Measurements from ENCODE around the gene GNG12. TPM values are rescaled to one million over a fixed set of nuclear protein-coding genes. Genes with fewer than 3 reads are reported as not detected.
A peak's percentile ranks its signal among the peaks of the same experiment; 100 is the strongest.

GNG12 gene
- total and polyA plus RNA-seq, 5 donors = 12.2 to 44.9 (median 30.7) TPM

DNA sequence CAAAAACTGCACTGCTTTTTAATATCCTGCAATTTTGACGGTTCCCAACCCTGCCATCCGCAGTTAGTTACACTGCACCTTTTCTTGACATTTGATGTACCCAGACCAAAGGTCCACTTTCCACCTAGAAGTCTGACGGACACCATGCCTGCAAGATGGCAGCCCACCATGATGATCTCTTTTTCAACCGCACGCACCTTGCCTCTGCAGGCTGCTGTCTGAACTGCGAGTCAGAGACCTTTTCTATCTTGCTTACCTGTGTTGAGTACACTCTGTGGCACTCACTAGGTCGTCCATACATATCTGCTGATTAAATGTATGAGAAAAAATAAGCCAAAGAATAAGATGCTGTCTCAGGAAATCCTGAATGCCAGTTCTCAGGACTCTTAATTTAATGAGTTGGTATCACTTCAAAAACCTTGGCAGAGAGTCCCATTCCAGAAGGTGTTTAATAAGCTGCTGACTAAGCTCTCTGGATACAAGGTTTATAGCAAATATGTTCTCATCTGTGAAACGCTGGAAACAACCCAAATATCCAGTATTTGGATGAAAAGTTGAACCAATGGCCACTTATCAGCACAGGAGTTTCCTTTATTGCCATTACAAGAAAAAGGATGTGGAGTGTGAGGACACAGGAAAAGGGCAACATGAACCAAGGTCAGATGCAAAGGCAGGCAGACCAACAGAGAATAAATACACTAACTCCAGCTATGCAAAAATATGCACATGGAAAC lies 37.9 kb downstream of the GNG12 start:
- Histone ChIP-seq H3K4me1 (ENCODE audit: control insufficient read depth, insufficient read depth, low read length) (peaks cover 2% of the 10 kb centered on the region), H3K27ac (ENCODE audit: low read length) (no peak overlapping the region), H3K9me3 (ENCODE audit: control insufficient read depth, low read length) (no peaks in the 10 kb centered on the region), H3K4me3 (ENCODE audit: low read length) (no peak overlapping the region), H3K27me3 (ENCODE audit: control insufficient read depth, insufficient read depth) (no peaks in the 10 kb centered on the region)
- 82% methylated on average over 8 of the region's 8 CpGs for WGBS
- no peak for DNase-seq
- ATAC-seq = no peak
- intact Hi-C loops (cut with DNase I) = no loop called here

DNA sequence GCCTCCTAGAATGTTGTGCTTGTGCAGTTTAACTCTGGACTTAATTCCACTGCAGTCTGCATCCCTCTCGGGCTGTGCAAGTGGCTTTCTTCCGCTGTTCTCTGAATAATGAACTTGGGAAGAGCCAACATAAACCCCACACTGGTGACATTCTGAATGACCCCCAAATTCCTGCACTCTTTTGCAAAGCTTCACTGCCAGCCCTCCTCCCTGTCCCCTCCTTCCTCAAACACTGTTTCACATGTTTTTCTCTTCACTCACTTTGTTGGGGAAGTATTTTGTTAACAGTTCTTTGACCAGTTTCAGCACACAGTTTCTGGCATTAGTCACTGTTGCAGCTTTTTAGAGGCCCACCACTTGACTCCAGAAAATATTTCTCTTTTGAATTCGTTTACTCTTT lies 39.7 kb downstream of the GNG12 start:
- Histone ChIP-seq H3K27me3 (ENCODE audit: control insufficient read depth, insufficient read depth) (no peaks in the 10 kb centered on the region), H3K4me1 (ENCODE audit: control insufficient read depth, insufficient read depth, low read length) (peaks cover 2% of the 10 kb centered on the region), H3K27ac (ENCODE audit: low read length) (no peak overlapping the region), H3K9me3 (ENCODE audit: control insufficient read depth, low read length) (no peaks in the 10 kb centered on the region), H3K4me3 (ENCODE audit: low read length) (no peak overlapping the region)
- DNase-seq = no peak
- ATAC-seq = peak; percentile 52 to 72
- intact Hi-C loops (cut with DNase I) = no loop called here
- WGBS = 44% methylated on average over 3 of the region's 3 CpGs

DNA sequence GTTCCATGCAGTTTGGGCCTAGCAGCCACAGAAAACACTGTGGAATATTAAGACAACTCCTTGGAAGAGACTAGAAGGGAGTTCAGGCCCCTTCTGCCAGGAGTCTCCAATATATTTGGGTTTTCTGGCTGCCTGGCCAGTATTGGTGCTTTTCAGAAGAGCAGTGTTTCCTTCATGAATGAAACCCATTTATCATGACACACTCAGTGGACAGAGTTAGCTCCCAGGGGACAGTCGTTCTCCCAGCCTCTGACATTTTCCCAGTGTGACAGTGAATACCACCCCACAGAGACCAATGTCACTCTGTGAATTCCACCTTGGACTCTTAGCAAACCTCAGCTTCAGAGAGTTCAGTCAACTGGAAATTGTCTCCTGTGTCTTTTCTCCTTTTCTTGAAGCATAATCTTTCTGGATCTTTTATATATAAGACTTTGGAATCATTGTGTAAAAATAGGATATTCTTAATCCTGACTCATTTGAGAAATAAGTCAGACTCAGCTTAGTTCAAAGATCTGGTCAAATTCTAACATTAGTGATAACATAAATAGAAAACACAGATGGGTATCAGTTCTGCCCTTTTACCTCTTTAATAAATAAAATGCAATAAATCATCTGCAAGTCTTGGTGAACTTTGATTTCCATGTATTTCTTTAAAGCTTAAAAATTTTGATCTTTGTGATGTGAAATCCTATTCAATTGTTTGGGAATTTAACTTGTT lies 40.4 kb downstream of the GNG12 start:
- intact Hi-C loops (cut with DNase I) = no loop called here
- ATAC-seq (peak in 1 of 2 donors; percentile 13), DNase-seq (no peak)
- 65% methylated on average over 1 of the region's 1 CpG for WGBS
- Histone ChIP-seq H3K9me3 (ENCODE audit: control insufficient read depth, low read length) (no peaks in the 10 kb centered on the region), H3K4me1 (ENCODE audit: control insufficient read depth, insufficient read depth, low read length) (peaks cover 2% of the 10 kb centered on the region), H3K27ac (ENCODE audit: low read length) (no peak overlapping the region), H3K4me3 (ENCODE audit: low read length) (no peak overlapping the region), H3K27me3 (ENCODE audit: control insufficient read depth, insufficient read depth) (no peaks in the 10 kb centered on the region)

DNA sequence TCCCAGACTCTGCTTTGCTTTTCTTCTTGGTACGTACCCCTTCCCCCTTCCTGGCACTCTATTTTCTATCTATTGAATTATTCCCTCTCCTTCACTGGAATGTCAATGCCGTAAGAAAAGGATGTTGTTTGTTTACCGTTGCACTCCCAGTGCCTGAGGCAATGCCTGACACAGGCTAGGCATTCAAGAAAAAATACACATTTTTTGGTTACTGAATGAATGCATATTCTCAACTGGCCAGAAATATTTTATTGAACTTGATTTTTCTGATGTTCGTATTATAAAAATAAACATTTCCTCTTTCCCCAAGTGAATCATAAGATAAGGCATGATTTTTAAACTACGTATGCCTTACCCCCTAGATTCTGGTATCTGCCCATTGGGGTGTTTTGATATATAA lies 41.2 kb downstream of the GNG12 start:
- H3K4me3 ChIP-seq (ENCODE audit: low read length) = no peak overlapping the region
- WGBS = 63% methylated on average over 5 of the region's 5 CpGs
- DNase-seq (no peak), ATAC-seq (no peak)
- peak overlapping the region; percentile 39 for H3K27ac ChIP-seq (ENCODE audit: low read length)
- H3K4me1 ChIP-seq (ENCODE audit: control insufficient read depth, insufficient read depth, low read length) = peaks cover 3% of the 10 kb centered on the region
- no peaks in the 10 kb centered on the region for H3K27me3 ChIP-seq (ENCODE audit: control insufficient read depth, insufficient read depth)
- intact Hi-C loops (cut with DNase I) = no loop called here
- H3K9me3 ChIP-seq (ENCODE audit: control insufficient read depth, low read length) = no peaks in the 10 kb centered on the region

DNA sequence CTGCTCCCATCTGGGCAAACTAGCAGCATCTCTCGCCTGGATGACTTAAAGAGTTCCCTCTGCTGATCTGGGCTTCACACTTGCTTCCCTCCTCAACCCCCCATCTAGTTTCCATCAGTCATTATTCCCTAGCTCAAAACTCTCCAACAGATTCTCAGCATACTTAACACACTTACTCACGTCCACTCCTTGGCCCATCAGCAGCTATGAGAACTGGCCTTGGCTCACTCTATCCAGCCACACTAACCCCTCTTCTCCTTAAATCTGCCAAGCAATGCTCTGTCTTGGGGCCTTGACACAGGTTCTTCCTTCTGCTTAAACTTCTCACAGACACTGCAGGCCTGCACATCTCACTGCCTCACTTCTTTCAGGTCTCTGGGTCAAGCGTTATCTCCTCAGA lies 41.6 kb downstream of the GNG12 start:
- 60% methylated on average over 3 of the region's 3 CpGs for WGBS
- ATAC-seq = peak; percentile 67 to 69
- intact Hi-C loops (cut with DNase I) = no loop called here
- Histone ChIP-seq H3K27me3 (ENCODE audit: control insufficient read depth, insufficient read depth) (no peaks in the 10 kb centered on the region), H3K4me1 (ENCODE audit: control insufficient read depth, insufficient read depth, low read length) (peaks cover 5% of the 10 kb centered on the region), H3K9me3 (ENCODE audit: control insufficient read depth, low read length) (no peaks in the 10 kb centered on the region), H3K4me3 (ENCODE audit: low read length) (no peak overlapping the region), H3K27ac (ENCODE audit: low read length) (peak overlapping the region; percentile 39)
- no peak for DNase-seq

DNA sequence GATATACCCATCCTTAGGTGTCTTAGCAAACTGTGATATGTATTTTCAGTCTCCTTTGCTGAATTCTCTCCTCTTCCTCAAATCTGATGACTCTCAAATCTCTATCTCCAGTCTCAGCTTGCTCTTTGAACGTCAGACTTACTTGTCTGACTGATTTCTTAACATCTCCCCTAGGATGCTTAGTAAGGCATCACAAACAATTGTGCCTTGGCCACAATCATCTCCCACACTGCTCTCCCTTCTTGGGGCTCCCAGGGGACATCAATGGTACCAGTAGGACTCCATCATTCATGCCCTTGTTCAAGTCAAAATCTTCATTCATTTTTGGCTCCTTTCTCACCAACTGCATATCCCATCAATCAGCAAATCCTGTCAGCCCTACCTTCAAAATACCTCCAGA lies 42.0 kb downstream of the GNG12 start:
- ATAC-seq (peak in 1 of 2 donors; percentile 24), DNase-seq (no peak)
- Histone ChIP-seq H3K4me1 (ENCODE audit: control insufficient read depth, insufficient read depth, low read length) (peaks cover 5% of the 10 kb centered on the region), H3K9me3 (ENCODE audit: control insufficient read depth, low read length) (no peaks in the 10 kb centered on the region), H3K4me3 (ENCODE audit: low read length) (no peak overlapping the region), H3K27me3 (ENCODE audit: control insufficient read depth, insufficient read depth) (no peaks in the 10 kb centered on the region), H3K27ac (ENCODE audit: low read length) (peak overlapping the region; percentile 30)
- 50% methylated on average over 1 of the region's 1 CpG for WGBS
- intact Hi-C loops (cut with DNase I) = no loop called here

DNA sequence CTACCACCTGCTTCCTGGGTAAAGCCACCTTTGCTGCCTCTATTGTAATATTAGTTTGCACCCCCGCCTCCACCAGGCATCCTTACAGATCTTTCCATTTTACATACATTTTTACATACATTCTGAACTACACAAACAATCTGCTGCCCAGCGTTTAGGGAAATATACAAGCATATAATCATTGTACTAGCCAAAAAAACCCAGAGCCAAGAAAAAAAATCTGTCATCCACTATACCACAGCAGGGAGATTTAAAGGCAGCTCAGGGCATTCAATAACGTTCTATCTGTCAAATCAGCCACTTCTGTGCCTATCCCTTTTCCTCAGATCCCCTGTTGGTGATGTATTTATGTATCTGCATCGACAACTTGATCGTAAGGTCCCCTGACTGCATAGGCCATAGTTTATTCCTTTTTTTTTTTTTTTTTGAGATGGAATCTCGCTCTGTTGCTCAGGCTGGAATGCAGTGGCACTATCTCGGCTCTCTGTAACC lies 43.0 kb downstream of the GNG12 start:
- Histone ChIP-seq H3K4me1 (ENCODE audit: control insufficient read depth, insufficient read depth, low read length) (peaks cover 5% of the 10 kb centered on the region), H3K4me3 (ENCODE audit: low read length) (no peak overlapping the region), H3K27me3 (ENCODE audit: control insufficient read depth, insufficient read depth) (no peaks in the 10 kb centered on the region), H3K27ac (ENCODE audit: low read length) (no peak overlapping the region), H3K9me3 (ENCODE audit: control insufficient read depth, low read length) (no peaks in the 10 kb centered on the region)
- 80% methylated on average over 7 of the region's 7 CpGs for WGBS
- ATAC-seq (no peak), DNase-seq (no peak)
- intact Hi-C loops (cut with DNase I) = no loop called here

DNA sequence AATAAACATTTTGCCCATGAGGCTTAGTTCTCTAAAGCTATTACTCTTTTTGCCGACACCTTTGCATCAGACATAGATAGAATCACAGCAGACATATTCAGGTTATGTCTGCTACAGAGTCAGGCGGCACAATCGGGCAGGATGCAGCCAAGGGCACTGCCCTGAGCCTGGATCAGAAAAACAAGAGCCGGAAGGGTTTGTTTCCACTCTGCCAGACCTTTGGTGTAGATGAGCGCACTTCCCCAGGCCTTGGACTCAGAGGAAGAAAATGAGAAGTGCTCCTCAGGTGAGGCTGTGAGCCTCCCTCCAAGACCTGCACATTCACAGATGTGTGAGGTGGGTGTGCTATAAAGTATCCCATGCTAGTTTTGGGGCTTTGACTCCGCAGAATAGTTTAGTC lies 43.7 kb downstream of the GNG12 start:
- Histone ChIP-seq H3K27me3 (ENCODE audit: control insufficient read depth, insufficient read depth) (no peaks in the 10 kb centered on the region), H3K4me1 (ENCODE audit: control insufficient read depth, insufficient read depth, low read length) (peaks cover 5% of the 10 kb centered on the region), H3K27ac (ENCODE audit: low read length) (no peak overlapping the region), H3K4me3 (ENCODE audit: low read length) (no peak overlapping the region), H3K9me3 (ENCODE audit: control insufficient read depth, low read length) (no peaks in the 10 kb centered on the region)
- WGBS = 89% methylated on average over 6 of the region's 6 CpGs
- intact Hi-C loops (cut with DNase I) = no loop called here
- no peak for DNase-seq
- ATAC-seq = peak in 1 of 2 donors; percentile 34

DNA sequence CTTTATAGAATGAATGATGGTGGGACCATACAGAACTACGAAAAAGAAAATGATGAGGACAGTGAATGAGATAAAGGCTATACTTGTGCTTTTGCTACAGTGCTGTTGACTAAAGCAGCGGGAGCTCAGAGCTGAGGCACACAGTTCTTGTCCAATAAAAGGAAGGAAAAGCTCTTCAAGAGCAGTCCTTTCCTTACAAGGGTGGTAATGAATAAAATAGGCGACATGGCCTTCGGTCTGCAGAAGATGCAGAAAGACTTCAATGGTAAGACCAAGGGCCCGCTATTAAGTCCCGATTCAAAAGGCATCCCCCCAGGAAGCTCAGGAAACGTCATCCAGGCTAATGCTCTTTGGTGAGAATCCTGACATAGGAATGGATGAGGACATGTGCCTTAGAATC lies 44.4 kb downstream of the GNG12 start:
- intact Hi-C loops (cut with DNase I) = no loop called here

DNA sequence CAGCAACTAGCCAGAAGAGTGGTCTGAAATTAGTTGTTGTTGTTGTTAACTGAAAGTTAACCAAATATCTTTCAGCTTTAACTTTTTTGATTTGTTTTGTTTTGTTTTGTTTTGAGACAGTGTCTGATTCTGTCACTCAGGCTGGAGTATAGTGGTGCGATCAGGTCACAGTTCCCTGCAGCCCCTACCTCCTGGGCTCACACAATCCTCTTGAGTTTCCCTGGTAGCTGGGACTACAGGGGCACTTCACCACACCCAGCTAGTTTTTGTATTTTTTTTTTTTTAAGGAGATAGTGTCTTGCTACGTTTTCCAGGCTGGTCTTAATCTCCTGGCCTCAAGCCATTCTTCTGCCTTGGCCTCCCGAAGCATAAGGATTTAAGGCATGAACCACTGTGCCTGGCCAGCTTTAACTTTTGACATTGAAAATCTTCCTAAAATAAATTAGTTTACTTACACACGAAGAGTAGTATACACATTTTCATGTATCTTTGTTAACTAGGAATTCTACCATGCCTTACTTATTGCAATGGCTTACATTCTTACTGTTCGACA lies 45.0 kb downstream of the GNG12 start:
- H3K27ac ChIP-seq (ENCODE audit: low read length) = no peak overlapping the region
- intact Hi-C loops (cut with DNase I) = no loop called here
- H3K27me3 ChIP-seq (ENCODE audit: control insufficient read depth, insufficient read depth) = no peaks in the 10 kb centered on the region
- WGBS = 60% methylated on average over 5 of the region's 5 CpGs
- no peak for DNase-seq
- no peak overlapping the region for H3K4me3 ChIP-seq (ENCODE audit: low read length)
- ATAC-seq = no peak
- peaks cover 5% of the 10 kb centered on the region for H3K4me1 ChIP-seq (ENCODE audit: control insufficient read depth, insufficient read depth, low read length)
- H3K9me3 ChIP-seq (ENCODE audit: control insufficient read depth, low read length) = no peaks in the 10 kb centered on the region

More for the DNA sequence above, 44.4 kb downstream of the GNG12 start:
- H3K9me3 ChIP-seq (ENCODE audit: control insufficient read depth, low read length) = no peaks in the 10 kb centered on the region
- ATAC-seq (no peak), DNase-seq (no peak)
- H3K4me1 ChIP-seq (ENCODE audit: control insufficient read depth, insufficient read depth, low read length) = peaks cover 5% of the 10 kb centered on the region
- no peak overlapping the region for H3K27ac ChIP-seq (ENCODE audit: low read length)
- 87% methylated on average over 7 of the region's 7 CpGs for WGBS
- H3K27me3 ChIP-seq (ENCODE audit: control insufficient read depth, insufficient read depth) = no peaks in the 10 kb centered on the region
- no peak overlapping the region for H3K4me3 ChIP-seq (ENCODE audit: low read length)

DNA sequence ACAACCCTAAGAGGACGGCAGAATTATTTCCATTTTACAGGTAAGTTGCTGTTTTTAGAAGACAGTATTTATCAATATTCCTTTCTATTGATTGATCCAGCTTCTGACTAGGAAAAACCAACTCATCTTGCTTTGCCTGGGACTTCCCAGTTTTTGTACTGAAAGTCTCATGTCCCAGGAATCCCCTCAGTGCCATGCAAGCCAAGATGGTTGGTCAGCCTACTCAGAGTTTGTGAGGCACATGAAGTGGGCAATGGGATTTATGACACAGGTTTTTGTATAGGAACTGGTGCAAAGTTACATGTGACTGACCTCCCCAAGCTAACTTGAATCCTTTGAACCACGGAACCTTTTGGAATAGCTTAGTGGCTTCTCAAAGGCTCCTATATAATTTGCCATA lies 45.5 kb downstream of the GNG12 start:
- intact Hi-C loops (cut with DNase I) = no loop called here
- no peak overlapping the region for H3K4me3 ChIP-seq (ENCODE audit: low read length)
- DNase-seq (no peak), ATAC-seq (no peak)
- no peaks in the 10 kb centered on the region for H3K27me3 ChIP-seq (ENCODE audit: control insufficient read depth, insufficient read depth)
- H3K27ac ChIP-seq (ENCODE audit: low read length) = no peak overlapping the region
- 94% methylated on average over 2 of the region's 2 CpGs for whole genome bisulfite sequencing
- peaks cover 5% of the 10 kb centered on the region for H3K4me1 ChIP-seq (ENCODE audit: control insufficient read depth, insufficient read depth, low read length)
- no peaks in the 10 kb centered on the region for H3K9me3 ChIP-seq (ENCODE audit: control insufficient read depth, low read length)

Data from right cardiac atrium (tissue), 5 donors.